ENCODE measurements around the gene TAS2R1. TPM values are rescaled to one million over a fixed set of nuclear protein-coding genes. Genes with fewer than 3 reads are reported as not detected.

The TAS2R1 gene
- total RNA-seq, 1 experiment from 2014 or later: not detected

DNA sequence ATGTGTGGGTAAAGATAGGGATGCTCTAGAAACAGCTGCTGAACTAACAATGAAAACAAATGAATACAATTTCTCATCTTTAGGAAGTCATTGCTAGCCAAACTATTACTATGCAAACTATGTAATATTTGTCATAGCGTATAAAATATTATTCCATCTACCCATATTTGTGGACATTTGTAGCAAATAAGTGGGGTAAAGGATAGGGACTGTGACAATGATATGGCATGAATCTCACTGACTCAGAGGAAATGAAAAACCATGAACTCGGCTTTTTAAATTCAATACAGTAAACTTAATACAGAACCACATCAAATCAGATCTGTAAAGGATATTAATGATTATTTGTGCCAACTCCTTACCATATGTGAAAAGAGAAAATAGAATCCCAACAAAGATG lies 16.7 kb upstream of the TAS2R1 start:
- BruUV-seq (replicated peaks): no TSS peak
- H3K36me3 Mint-ChIP-seq (ENCODE audit: insufficient read depth, unreplicated experiment): no peaks in the 10 kb centered on the region
- ChIA-PET POLR2A (no interaction called here), CTCF (interaction anchor here (0.6 kb wide), 1 partner anchor 52 kb away, joined by 3 read pairs; no protein-coding TSS in a partner anchor)
- DNase-seq (ENCODE audit: unreplicated experiment): no peak
- H3K4me3 Mint-ChIP-seq (ENCODE audit: unreplicated experiment): no peak overlapping the region
- H3K9me3 Mint-ChIP-seq (ENCODE audit: unreplicated experiment): no peaks in the 10 kb centered on the region
- no peaks in the 10 kb centered on the region for H3K27me3 Mint-ChIP-seq (ENCODE audit: insufficient read depth, unreplicated experiment)
- H3K4me1 Mint-ChIP-seq (ENCODE audit: insufficient read depth, unreplicated experiment): no peaks in the 10 kb centered on the region
- H3K27ac Mint-ChIP-seq (ENCODE audit: low read depth, unreplicated experiment): no peak overlapping the region
- TF ChIP-seq, protein P1, sequence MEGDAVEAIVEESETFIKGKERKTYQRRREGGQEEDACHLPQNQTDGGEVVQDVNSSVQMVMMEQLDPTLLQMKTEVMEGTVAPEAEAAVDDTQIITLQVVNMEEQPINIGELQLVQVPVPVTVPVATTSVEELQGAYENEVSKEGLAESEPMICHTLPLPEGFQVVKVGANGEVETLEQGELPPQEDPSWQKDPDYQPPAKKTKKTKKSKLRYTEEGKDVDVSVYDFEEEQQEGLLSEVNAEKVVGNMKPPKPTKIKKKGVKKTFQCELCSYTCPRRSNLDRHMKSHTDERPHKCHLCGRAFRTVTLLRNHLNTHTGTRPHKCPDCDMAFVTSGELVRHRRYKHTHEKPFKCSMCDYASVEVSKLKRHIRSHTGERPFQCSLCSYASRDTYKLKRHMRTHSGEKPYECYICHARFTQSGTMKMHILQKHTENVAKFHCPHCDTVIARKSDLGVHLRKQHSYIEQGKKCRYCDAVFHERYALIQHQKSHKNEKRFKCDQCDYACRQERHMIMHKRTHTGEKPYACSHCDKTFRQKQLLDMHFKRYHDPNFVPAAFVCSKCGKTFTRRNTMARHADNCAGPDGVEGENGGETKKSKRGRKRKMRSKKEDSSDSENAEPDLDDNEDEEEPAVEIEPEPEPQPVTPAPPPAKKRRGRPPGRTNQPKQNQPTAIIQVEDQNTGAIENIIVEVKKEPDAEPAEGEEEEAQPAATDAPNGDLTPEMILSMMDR (IDR thresholded peaks at IDR 0.05; ENCODE audit: unreplicated experiment): no peak
- intact Hi-C loops (cut with micrococcal nuclease): no loop called here

DNA sequence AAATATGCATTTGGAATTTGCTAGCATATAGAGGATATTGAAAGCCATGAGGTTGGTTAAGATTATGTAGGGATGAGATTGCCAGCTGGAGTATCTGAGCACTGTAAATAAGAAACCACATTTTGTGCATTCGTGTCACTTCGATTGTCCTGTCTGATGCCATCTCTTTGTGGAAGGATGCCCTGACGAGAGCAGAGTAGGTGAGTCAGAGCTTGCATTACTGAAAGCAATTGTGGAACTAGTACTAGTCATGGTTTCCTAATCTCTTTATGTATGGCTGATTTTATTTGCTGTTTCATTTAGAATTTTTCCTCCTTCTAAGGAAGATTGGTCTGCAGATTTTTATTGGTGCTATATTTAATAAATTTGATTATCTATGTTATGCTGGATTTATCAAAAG lies 14.5 kb upstream of the TAS2R1 start:
- peaks cover 2% of the 10 kb centered on the region for H3K9me3 Mint-ChIP-seq (ENCODE audit: unreplicated experiment)
- TF ChIP-seq, protein P1 (IDR thresholded peaks at IDR 0.05; ENCODE audit: unreplicated experiment): no peak
- BruUV-seq (replicated peaks): no TSS peak

DNA sequence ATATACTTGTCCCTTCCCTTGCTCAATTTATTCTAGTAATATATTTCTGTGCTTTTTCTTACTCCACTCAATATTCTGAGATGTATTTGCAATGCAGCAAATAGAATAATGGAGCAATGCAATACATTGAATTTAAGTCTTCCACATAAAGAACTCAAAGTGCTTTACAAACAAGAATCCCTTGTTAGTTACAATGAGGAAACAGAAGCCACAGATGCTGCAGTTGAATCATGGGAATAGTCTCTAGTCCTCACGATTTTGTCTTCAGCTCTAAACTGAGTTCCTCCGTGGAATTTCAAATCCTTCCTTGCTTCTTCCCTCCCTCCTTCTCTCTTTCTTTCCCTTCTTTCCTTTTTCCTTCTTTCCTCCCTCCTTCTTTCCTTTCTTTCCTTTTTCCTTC lies 12.5 kb upstream of the TAS2R1 start:
- Mint-ChIP-seq H3K36me3 (ENCODE audit: insufficient read depth, unreplicated experiment) (no peaks in the 10 kb centered on the region), H3K27ac (ENCODE audit: low read depth, unreplicated experiment) (no peak overlapping the region), H3K9me3 (ENCODE audit: unreplicated experiment) (peaks cover 7% of the 10 kb centered on the region), H3K4me1 (ENCODE audit: insufficient read depth, unreplicated experiment) (no peaks in the 10 kb centered on the region), H3K27me3 (ENCODE audit: insufficient read depth, unreplicated experiment) (no peaks in the 10 kb centered on the region), H3K4me3 (ENCODE audit: unreplicated experiment) (no peak overlapping the region)
- TF ChIP-seq, protein P1 (IDR thresholded peaks at IDR 0.05; ENCODE audit: unreplicated experiment): no peak
- intact Hi-C loops (cut with micrococcal nuclease): no loop called here
- ChIA-PET POLR2A (interaction anchor here (0.7 kb wide), 1 partner anchor 42 kb away, joined by 3 read pairs; no protein-coding TSS in a partner anchor), CTCF (no interaction called here)
- BruUV-seq (replicated peaks): no TSS peak
- DNase-seq (ENCODE audit: unreplicated experiment): no peak

More for the DNA sequence above, 14.5 kb upstream of the TAS2R1 start:
- CTCF ChIA-PET: interaction anchor here (1.1 kb wide), 1 partner anchor 8 kb away, joined by 4 read pairs; no protein-coding TSS in a partner anchor
- intact Hi-C loops (cut with micrococcal nuclease): no loop called here
- H3K27ac Mint-ChIP-seq (ENCODE audit: low read depth, unreplicated experiment): no peak overlapping the region
- no peaks in the 10 kb centered on the region for H3K27me3 Mint-ChIP-seq (ENCODE audit: insufficient read depth, unreplicated experiment)
- no peak for DNase-seq (ENCODE audit: unreplicated experiment)
- no peaks in the 10 kb centered on the region for H3K36me3 Mint-ChIP-seq (ENCODE audit: insufficient read depth, unreplicated experiment)
- H3K4me3 Mint-ChIP-seq (ENCODE audit: unreplicated experiment): no peak overlapping the region
- no peaks in the 10 kb centered on the region for H3K4me1 Mint-ChIP-seq (ENCODE audit: insufficient read depth, unreplicated experiment)
- POLR2A ChIA-PET: no interaction called here

DNA sequence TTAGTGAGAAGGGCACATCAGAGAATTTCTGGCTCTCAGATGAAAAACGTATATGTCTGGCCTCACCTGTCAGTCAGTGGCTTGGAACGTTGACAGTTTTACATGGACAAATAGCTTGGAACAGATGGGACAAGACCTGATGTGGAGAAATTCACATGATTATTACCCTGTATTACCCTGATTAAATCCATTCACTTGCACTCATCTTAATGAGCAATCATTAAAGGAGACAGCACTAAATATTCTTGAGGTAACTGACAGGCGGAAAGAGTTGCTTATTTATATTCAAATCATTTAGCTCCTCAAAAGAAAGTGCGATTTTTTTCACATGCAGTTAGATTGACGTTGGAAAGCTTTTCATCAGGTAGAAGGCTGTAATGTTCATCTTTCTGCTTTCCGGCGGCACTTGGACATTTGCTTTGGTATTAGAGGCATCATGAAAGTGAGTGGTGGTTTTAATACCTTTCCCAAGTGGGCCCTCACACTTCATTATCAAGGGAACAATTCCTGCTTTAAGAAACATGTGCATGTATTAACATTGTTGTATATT lies 11.7 kb upstream of the TAS2R1 start:
- POLR2A ChIA-PET: interaction anchor here (0.6 to 0.8 kb wide), 3 partner anchors 32 to 341 kb away, joined by 3 to 4 read pairs (median 3); no protein-coding TSS in a partner anchor
- intact Hi-C loops (cut with micrococcal nuclease): no loop called here
- BruUV-seq (replicated peaks): no TSS peak

More for the DNA sequence above, 11.7 kb upstream of the TAS2R1 start:
- peaks cover 7% of the 10 kb centered on the region for H3K9me3 Mint-ChIP-seq (ENCODE audit: unreplicated experiment)
- no peaks in the 10 kb centered on the region for H3K27me3 Mint-ChIP-seq (ENCODE audit: insufficient read depth, unreplicated experiment)
- CTCF ChIA-PET: no interaction called here
- TF ChIP-seq, protein P1 (IDR thresholded peaks at IDR 0.05; ENCODE audit: unreplicated experiment): no peak
- H3K36me3 Mint-ChIP-seq (ENCODE audit: insufficient read depth, unreplicated experiment): no peaks in the 10 kb centered on the region
- H3K4me1 Mint-ChIP-seq (ENCODE audit: insufficient read depth, unreplicated experiment): no peaks in the 10 kb centered on the region
- no peak overlapping the region for H3K27ac Mint-ChIP-seq (ENCODE audit: low read depth, unreplicated experiment)
- no peak overlapping the region for H3K4me3 Mint-ChIP-seq (ENCODE audit: unreplicated experiment)
- no peak for DNase-seq (ENCODE audit: unreplicated experiment)

All from MCF 10A (cell line).